HepG2 (cell line): Measurements from ENCODE around the gene GPHN. TPM values are rescaled to one million over a fixed set of nuclear protein-coding genes. Genes with fewer than 3 reads are reported as not detected.

Experiments
- ATAC-seq: fragments of 200-7000 bp; cut with Tn5 transposase; 3 replicates; pipeline ENCODE4 v1.9.1; 2020; ENCODE audit warnings: mild to moderate bottlenecking, moderate library complexity
- BruUV-seq: library from RNA; stranded (reverse); fragments of 400-500 nt; replicated peaks from 2 replicates; lab custom pipeline; 2021; lab: Mats Ljungman, UMichigan
- CTCF ChIA-PET: fragments of 300-600 bp; formaldehyde crosslinking; extraction: SDS; loops from one replicate; lab custom pipeline; 2021; ENCODE audit warnings: low total read pairs, inconsistent platforms, low intra/inter-chr PET ratio; lab: Yijun Ruan, JAX
- POLR2A ChIA-PET: fragments of 350-600 bp; sonication (Branson Sonifier 250); formaldehyde crosslinking; loops from one replicate; lab custom pipeline; 2020; ENCODE audit warnings: antibody characterized with exemption, inconsistent platforms; lab: Yijun Ruan, JAX
- DNase-seq: peaks from one replicate; pipeline ENCODE4 v3.0.0-alpha.2; 2015; ENCODE audit warnings: low spot score
- FAIRE-seq: peaks from 3 replicates; lab custom pipeline; 2011; peaks lifted over from hg19 to GRCh38; lab: Jason Lieb, UNC
- H2AFZ ChIP-seq: one replicate; pipeline ENCODE4 v1.6.1; 2011; ENCODE audit warnings: low read length, inconsistent platforms
- H3K27ac ChIP-seq: fragments of 300-600 bp; 3 replicates; pipeline ENCODE4 v1.8.0; 2011; ENCODE audit warnings: mixed run types, mild to moderate bottlenecking, mixed read lengths, low read length, inconsistent platforms; ENCODE audit not compliant: insufficient read depth; ENCODE audit errors: extremely low read length
- H3K27me3 ChIP-seq, 2 experiments: fragments of 200-600 bp in 1 of 2; 2 replicates in 1 of 2; 3 replicates in 1 of 2; pipeline versions ENCODE4 v1.6.0 to v1.8.0; 2011; ENCODE audit warnings: low read length in 2 of 2, mild to moderate bottlenecking in 2 of 2, moderate library complexity in 2 of 2, inconsistent platforms in 1 of 2; ENCODE audit not compliant: insufficient read depth in 2 of 2, control insufficient read depth in 1 of 2
- H3K36me3 ChIP-seq, 2 experiments: fragments of 200-600 bp in 1 of 2; replicated peaks in 1 of 2; 2 replicates in 1 of 2; 3 replicates in 1 of 2; pipeline versions ENCODE4 v1.5.1 to v1.8.0; 2011; ENCODE audit warnings: low read length in 2 of 2, inconsistent platforms in 1 of 2; ENCODE audit not compliant: insufficient read depth in 2 of 2, control insufficient read depth in 1 of 2
- H3K4me1 ChIP-seq: 2 replicates; pipeline ENCODE4 v1.5.1; 2012; ENCODE audit warnings: low read length, inconsistent platforms; ENCODE audit not compliant: insufficient read depth
- H3K4me2 ChIP-seq: 2 replicates; pipeline ENCODE4 v1.6.0; 2011; ENCODE audit warnings: low read depth, low read length, inconsistent platforms
- H3K4me3 ChIP-seq, 3 experiments: fragments of 200-600 bp in 1 of 3; sonication (generic), shearing (Covaris generic) in 1 of 3; replicated peaks in 1 of 3; 2 replicates each; pipeline ENCODE4 v1.5.1; 2011 to 2016; ENCODE audit warnings: low read length in 3 of 3, inconsistent platforms in 2 of 3, low read depth in 2 of 3, mild to moderate bottlenecking in 2 of 3, control low read depth in 1 of 3, mixed read lengths in 1 of 3; ENCODE audit not compliant: insufficient read depth in 1 of 3
- H3K79me2 ChIP-seq: one replicate; pipeline ENCODE4 v1.6.1; 2011; ENCODE audit warnings: low read length, inconsistent platforms; ENCODE audit not compliant: insufficient read depth
- H3K9ac ChIP-seq: 2 replicates; pipeline ENCODE4 v1.6.0; 2011; ENCODE audit warnings: mild to moderate bottlenecking, low read depth, low read length, inconsistent platforms; ENCODE audit not compliant: insufficient read depth
- H3K9me3 ChIP-seq: 2 replicates; pipeline ENCODE4 v1.5.1; 2012; ENCODE audit warnings: mild to moderate bottlenecking, low read length
- H4K20me1 ChIP-seq: 2 replicates; pipeline ENCODE4 v1.6.0; 2011; ENCODE audit warnings: inconsistent platforms, mild to moderate bottlenecking, low read length, moderate library complexity; ENCODE audit not compliant: insufficient read depth
- HMG20A ChIP-seq: IDR thresholded peaks from 2 replicates; pipeline ENCODE4 v1.6.1; 2016; ENCODE audit warnings: borderline replicate concordance
- MXI1 ChIP-seq: IDR thresholded peaks from 3 replicates; pipeline ENCODE4 v1.6.1; 2012; ENCODE audit warnings: low read depth, low read length, inconsistent platforms, borderline replicate concordance
- ZNF501 ChIP-seq: sonication (generic); formaldehyde crosslinking; IDR thresholded peaks from 2 replicates; pipeline ENCODE4 v1.5.1; 2020; ENCODE audit warnings: mild to moderate bottlenecking, moderate library complexity, missing genetic modification reagents
- whole genome bisulfite sequencing: methylation state at CpG from one replicate; pipeline ENCODE4 v1.1.6; 2017; ENCODE audit warnings: low lambda C conversion rate; 5-methylcytosine and 5-hydroxymethylcytosine counted together
- in situ Hi-C: cut with HindIII; loops from 2 replicates; pipeline ENCODE4 v1.10.0; 2017; ENCODE audit warnings: low pct_unique_long_range_greater_than_20kb; ENCODE audit not compliant: extremely low pct_ligation_motif_present
- intact Hi-C: fragments of 100-400 bp; cut with micrococcal nuclease; formaldehyde crosslinking; loops from one replicate; pipeline ENCODE4 v1.10.0; 2022; ENCODE audit not compliant: unreplicated experiment
- polyA plus RNA-seq, 8 experiments: library from polyadenylated mRNA; depleted of rRNA in 3 of 8; stranded (reverse) in 7 of 8; unstranded in 1 of 8; fragments of >200 nt; fragmentation: Illumina TruSeq in 4 of 8; extraction: Trizol in 4 of 8; gene quantifications; 2 replicates each; pipeline versions ENCODE4 v1.2.1 to v1.2.3, GENCODE V29; 2011 to 2016; ENCODE audit warnings: low read depth in 4 of 8, missing spikeins in 1 of 8, mixed read lengths in 1 of 8; ENCODE audit not compliant: insufficient read depth in 1 of 8
- total RNA-seq, 5 experiments: library from RNA; depleted of rRNA; stranded (reverse); fragments of >200 nt; fragmentation: Illumina TruSeq; extraction: Trizol; gene quantifications; 2 replicates each; pipeline ENCODE4 v1.2.3, GENCODE V29; 2016; ENCODE audit warnings: low read depth in 1 of 5
- TF ChIP-seq, protein P1 (sequence below): sonication (generic); formaldehyde crosslinking; IDR thresholded peaks from 2 replicates; pipeline ENCODE4 v1.8.1; 2023; ENCODE audit warnings: missing genetic modification reagents, mild to moderate bottlenecking, borderline replicate concordance
- TF ChIP-seq, protein P2 (sequence below), 2 experiments: IDR thresholded peaks; 2 replicates each; pipeline ENCODE4 v1.6.1; 2011 to 2012; ENCODE audit warnings: low read length in 2 of 2, borderline replicate concordance in 1 of 2, low read depth in 1 of 2, mild to moderate bottlenecking in 1 of 2, moderate library complexity in 1 of 2
- TF ChIP-seq, protein P3 (sequence below): sonication (generic); formaldehyde crosslinking; IDR thresholded peaks from 2 replicates; pipeline ENCODE4 v1.4.0; 2020; ENCODE audit warnings: mild to moderate bottlenecking, missing genetic modification reagents, borderline replicate concordance

The GPHN gene
- total and polyA plus RNA-seq, 2 of the 13 experiments (the other 11 are each of a cell fraction or from before 2014, with no cell fraction given) = 12.7 to 19.2 TPM

DNA sequence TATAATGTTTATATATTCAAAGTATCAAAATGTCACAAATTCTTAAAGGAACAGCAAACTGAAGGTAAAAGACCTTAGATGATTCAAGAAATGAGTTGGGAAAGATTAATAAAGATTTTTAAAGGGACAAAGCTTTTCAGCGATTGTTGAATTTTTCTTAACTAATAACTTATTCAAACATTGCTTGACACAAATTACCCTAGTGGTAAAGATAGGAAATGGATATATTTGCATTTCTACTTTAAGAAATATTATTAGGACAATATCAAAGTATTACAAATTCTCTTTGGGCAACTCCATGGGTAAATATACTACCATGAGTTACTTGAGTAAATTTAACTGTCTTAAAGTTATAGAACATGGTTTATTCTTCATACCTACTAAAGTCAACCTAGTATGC lies 415.3 kb downstream of the GPHN start:
- Histone ChIP-seq H3K27me3 (no peaks in the 10 kb centered on the region), H3K36me3 (peaks cover 3 to 11% of the 10 kb centered on the region in 2 experiments; a peak in 1 of 5 replicates), H4K20me1 (no peaks in the 10 kb centered on the region), H3K27ac (no peak overlapping the region), H3K9me3 (no peaks in the 10 kb centered on the region), H3K4me3 (no peak overlapping the region), H3K4me2 (no peak overlapping the region), H3K4me1 (peaks cover 13% of the 10 kb centered on the region), H3K79me2 (no peaks in the 10 kb centered on the region), H3K9ac (no peak overlapping the region), H2AFZ (no peak overlapping the region)
- CTCF ChIA-PET = no interaction called here
- TF ChIP-seq, protein P1, sequence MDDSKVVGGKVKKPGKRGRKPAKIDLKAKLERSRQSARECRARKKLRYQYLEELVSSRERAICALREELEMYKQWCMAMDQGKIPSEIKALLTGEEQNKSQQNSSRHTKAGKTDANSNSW (CRISPR knock-in tag) = no peak
- TF ChIP-seq HMG20A (no peak), ZNF501 (no peak), MXI1 (no peak)
- TF ChIP-seq, protein P2, sequence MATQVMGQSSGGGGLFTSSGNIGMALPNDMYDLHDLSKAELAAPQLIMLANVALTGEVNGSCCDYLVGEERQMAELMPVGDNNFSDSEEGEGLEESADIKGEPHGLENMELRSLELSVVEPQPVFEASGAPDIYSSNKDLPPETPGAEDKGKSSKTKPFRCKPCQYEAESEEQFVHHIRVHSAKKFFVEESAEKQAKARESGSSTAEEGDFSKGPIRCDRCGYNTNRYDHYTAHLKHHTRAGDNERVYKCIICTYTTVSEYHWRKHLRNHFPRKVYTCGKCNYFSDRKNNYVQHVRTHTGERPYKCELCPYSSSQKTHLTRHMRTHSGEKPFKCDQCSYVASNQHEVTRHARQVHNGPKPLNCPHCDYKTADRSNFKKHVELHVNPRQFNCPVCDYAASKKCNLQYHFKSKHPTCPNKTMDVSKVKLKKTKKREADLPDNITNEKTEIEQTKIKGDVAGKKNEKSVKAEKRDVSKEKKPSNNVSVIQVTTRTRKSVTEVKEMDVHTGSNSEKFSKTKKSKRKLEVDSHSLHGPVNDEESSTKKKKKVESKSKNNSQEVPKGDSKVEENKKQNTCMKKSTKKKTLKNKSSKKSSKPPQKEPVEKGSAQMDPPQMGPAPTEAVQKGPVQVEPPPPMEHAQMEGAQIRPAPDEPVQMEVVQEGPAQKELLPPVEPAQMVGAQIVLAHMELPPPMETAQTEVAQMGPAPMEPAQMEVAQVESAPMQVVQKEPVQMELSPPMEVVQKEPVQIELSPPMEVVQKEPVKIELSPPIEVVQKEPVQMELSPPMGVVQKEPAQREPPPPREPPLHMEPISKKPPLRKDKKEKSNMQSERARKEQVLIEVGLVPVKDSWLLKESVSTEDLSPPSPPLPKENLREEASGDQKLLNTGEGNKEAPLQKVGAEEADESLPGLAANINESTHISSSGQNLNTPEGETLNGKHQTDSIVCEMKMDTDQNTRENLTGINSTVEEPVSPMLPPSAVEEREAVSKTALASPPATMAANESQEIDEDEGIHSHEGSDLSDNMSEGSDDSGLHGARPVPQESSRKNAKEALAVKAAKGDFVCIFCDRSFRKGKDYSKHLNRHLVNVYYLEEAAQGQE (IDR thresholded peaks at IDR 0.05; ENCODE audit: borderline replicate concordance in 1 of 2, low read depth in 1 of 2, low read length in 2 of 2) = no peak
- TF ChIP-seq, protein P3, sequence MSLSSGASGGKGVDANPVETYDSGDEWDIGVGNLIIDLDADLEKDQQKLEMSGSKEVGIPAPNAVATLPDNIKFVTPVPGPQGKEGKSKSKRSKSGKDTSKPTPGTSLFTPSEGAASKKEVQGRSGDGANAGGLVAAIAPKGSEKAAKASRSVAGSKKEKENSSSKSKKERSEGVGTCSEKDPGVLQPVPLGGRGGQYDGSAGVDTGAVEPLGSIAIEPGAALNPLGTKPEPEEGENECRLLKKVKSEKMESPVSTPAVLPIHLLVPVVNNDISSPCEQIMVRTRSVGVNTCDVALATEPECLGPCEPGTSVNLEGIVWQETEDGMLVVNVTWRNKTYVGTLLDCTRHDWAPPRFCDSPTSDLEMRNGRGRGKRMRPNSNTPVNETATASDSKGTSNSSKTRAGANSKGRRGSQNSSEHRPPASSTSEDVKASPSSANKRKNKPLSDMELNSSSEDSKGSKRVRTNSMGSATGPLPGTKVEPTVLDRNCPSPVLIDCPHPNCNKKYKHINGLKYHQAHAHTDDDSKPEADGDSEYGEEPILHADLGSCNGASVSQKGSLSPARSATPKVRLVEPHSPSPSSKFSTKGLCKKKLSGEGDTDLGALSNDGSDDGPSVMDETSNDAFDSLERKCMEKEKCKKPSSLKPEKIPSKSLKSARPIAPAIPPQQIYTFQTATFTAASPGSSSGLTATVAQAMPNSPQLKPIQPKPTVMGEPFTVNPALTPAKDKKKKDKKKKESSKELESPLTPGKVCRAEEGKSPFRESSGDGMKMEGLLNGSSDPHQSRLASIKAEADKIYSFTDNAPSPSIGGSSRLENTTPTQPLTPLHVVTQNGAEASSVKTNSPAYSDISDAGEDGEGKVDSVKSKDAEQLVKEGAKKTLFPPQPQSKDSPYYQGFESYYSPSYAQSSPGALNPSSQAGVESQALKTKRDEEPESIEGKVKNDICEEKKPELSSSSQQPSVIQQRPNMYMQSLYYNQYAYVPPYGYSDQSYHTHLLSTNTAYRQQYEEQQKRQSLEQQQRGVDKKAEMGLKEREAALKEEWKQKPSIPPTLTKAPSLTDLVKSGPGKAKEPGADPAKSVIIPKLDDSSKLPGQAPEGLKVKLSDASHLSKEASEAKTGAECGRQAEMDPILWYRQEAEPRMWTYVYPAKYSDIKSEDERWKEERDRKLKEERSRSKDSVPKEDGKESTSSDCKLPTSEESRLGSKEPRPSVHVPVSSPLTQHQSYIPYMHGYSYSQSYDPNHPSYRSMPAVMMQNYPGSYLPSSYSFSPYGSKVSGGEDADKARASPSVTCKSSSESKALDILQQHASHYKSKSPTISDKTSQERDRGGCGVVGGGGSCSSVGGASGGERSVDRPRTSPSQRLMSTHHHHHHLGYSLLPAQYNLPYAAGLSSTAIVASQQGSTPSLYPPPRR (CRISPR knock-in tag) = no peak
- in situ Hi-C loops = no loop called here
- DNase-seq = no peak
- BruUV-seq = no TSS peak
- no peak for ATAC-seq
- intact Hi-C loops = no loop called here
- no peak for FAIRE-seq
- WGBS = 97% methylated on average over 1 of the region's 1 CpG
- POLR2A ChIA-PET = no interaction called here
